Measurements from ENCODE around the gene HEXD. TPM values are rescaled to one million over a fixed set of nuclear protein-coding genes. Genes with fewer than 3 reads are reported as not detected.

Gene HEXD
- total RNA-seq, 4 donors from 2014 or later = 29.1 to 66.4 (median 47.3) TPM

GRCh38 chr17:82489851-82490511, 71.8 kb downstream of the HEXD start:
- no peak for ATAC-seq (ENCODE audit: low FRiP score)
- no peak for TF ChIP-seq CTCF (IDR thresholded peaks at IDR 0.05)
- DNase-seq (ENCODE audit: low spot score) = no peak

GRCh38 chr17:82490512-82491195, 72.5 kb downstream of the HEXD start:
- ATAC-seq (ENCODE audit: low FRiP score) (no peak), DNase-seq (ENCODE audit: low spot score) (no peak)
- no peak for TF ChIP-seq CTCF (IDR thresholded peaks at IDR 0.05)

- ATAC-seq (ENCODE audit: low FRiP score) (no peak), DNase-seq (ENCODE audit: low spot score) (no peak)
- no peak for TF ChIP-seq CTCF (IDR thresholded peaks at IDR 0.05)
These were observed 73.0 kb downstream of the HEXD start for GRCh38 chr17:82491196-82491530.

GRCh38 chr17:82491533-82491932, 73.4 kb downstream of the HEXD start:
- no peak for DNase-seq (ENCODE audit: low spot score)
- no peak for TF ChIP-seq CTCF (IDR thresholded peaks at IDR 0.05)
- ATAC-seq (ENCODE audit: low FRiP score) = no peak

Small RNAs within 50 kb of the gene (small RNA-seq; reads per million reads assigned to genes)
- gene RF00019 = not detected

Other genes starting within 250 kb of the HEXD start
- 10 to 100 TPM; 14.8 to 32.0 (median 21.9) TPM for gene CCDC57, start 205.5 kb upstream of the HEXD start, total RNA-seq
- 10 to 100 TPM; 25.1 to 68.0 (median 27.5) TPM for gene SLC16A3, start 189.3 kb upstream of the HEXD start, total RNA-seq
- 100 to 1,000 TPM in 2 of 4 donors, 10 to 100 TPM in 2; 54.7 to 117 (median 98.4) TPM for gene CSNK1D, start 144.6 kb upstream of the HEXD start, total RNA-seq
- gene CD7, start 100.7 kb upstream of the HEXD start, total RNA-seq = 1 to 10 TPM; 1.6 to 8.4 (median 4.2) TPM
- gene SECTM1, start 84.6 kb upstream of the HEXD start, total RNA-seq = 10 to 100 TPM; 19.8 to 35.5 (median 30.7) TPM
- gene TEX19, start 59.1 kb upstream of the HEXD start, total RNA-seq = not detected
- not detected for gene UTS2R, start 46.6 kb upstream of the HEXD start, total RNA-seq
- gene OGFOD3, start 239 bp downstream of the HEXD start, total RNA-seq = 10 to 100 TPM; 22.9 to 31.6 (median 28.6) TPM
- gene CYBC1, start 32.4 kb downstream of the HEXD start, total RNA-seq = 10 to 100 TPM; 43.8 to 74.6 (median 68.4) TPM
- gene NARF, start 40.4 kb downstream of the HEXD start, total RNA-seq = 10 to 100 TPM; 31.8 to 48.7 (median 35.7) TPM
- gene FOXK2, start 101.4 kb downstream of the HEXD start, total RNA-seq = 10 to 100 TPM; 35.8 to 61.0 (median 38.4) TPM
- gene WDR45B, start 230.1 kb downstream of the HEXD start, total RNA-seq = 100 to 1,000 TPM in 1 of 4 donors, 10 to 100 TPM in 3; 63.0 to 139 (median 86.0) TPM